OCI-LY7 (cell line): ENCODE measurements around the gene ITM2B. TPM values are rescaled to one million over a fixed set of nuclear protein-coding genes. Genes with fewer than 3 reads are reported as not detected.

Experiments used
- BruUV-seq: library from RNA; stranded (reverse); fragments of 400-500 nt; replicated peaks from 2 replicates; lab custom pipeline; 2021; lab: Mats Ljungman, UMichigan
- CTCF ChIA-PET: fragments of 300-600 bp; sonication (Branson Sonifier 250); formaldehyde crosslinking; loops from one replicate; lab custom pipeline; 2022; ENCODE audit warnings: antibody characterized with exemption; ENCODE audit not compliant: unreplicated experiment; lab: Charles Lee
- POLR2A ChIA-PET: fragments of 300-600 bp; sonication (Branson Sonifier 250); formaldehyde crosslinking; loops from one replicate; lab custom pipeline; 2022; ENCODE audit warnings: antibody characterized with exemption; lab: Charles Lee
- DNase-seq: peaks from one replicate; pipeline ENCODE4 v3.0.0-alpha.2; 2015; ENCODE audit warnings: low spot score
- H2AFZ ChIP-seq: fragments of 200-600 bp; sonication (generic), shearing (Covaris generic); 2 replicates; pipeline ENCODE4 v1.6.1; 2014; ENCODE audit warnings: mild to moderate bottlenecking, antibody characterized with exemption, low read length, moderate library complexity
- H3K27ac ChIP-seq: fragments of 200-600 bp; sonication (generic); 2 replicates; pipeline ENCODE4 v1.5.1; 2014; ENCODE audit warnings: mixed run types, low read depth, mild to moderate bottlenecking, moderate library complexity, low read length, inconsistent platforms; ENCODE audit not compliant: poor library complexity, severe bottlenecking
- H3K36me3 ChIP-seq: fragments of 200-600 bp; sonication (generic); 2 replicates; pipeline ENCODE4 v1.6.1; 2014; ENCODE audit warnings: mild to moderate bottlenecking, antibody characterized with exemption, low read length, moderate library complexity, mixed read lengths; ENCODE audit not compliant: insufficient read depth
- H3K4me1 ChIP-seq: fragments of 200-600 bp; sonication (generic); 2 replicates; pipeline ENCODE4 v1.5.1; 2014; ENCODE audit warnings: mild to moderate bottlenecking, low read length; ENCODE audit not compliant: insufficient read depth, poor library complexity, severe bottlenecking
- H3K4me2 ChIP-seq: fragments of 200-600 bp; sonication (generic); 2 replicates; pipeline ENCODE4 v1.6.1; 2014; ENCODE audit warnings: mild to moderate bottlenecking, low read length
- H3K4me3 ChIP-seq: fragments of 200-600 bp; sonication (generic); 2 replicates; pipeline ENCODE4 v1.5.1; 2014; ENCODE audit warnings: mild to moderate bottlenecking, low read depth, low read length; ENCODE audit not compliant: poor library complexity, severe bottlenecking
- H3K79me2 ChIP-seq: fragments of 200-600 bp; sonication (generic); 2 replicates; pipeline ENCODE4 v1.6.1; 2016; ENCODE audit warnings: low read depth, mild to moderate bottlenecking, low read length, moderate library complexity, mixed read lengths; ENCODE audit not compliant: insufficient read depth
- H3K9me2 ChIP-seq: fragments of 200-600 bp; sonication (generic); 2 replicates; pipeline ENCODE4 v1.6.1; 2016; ENCODE audit warnings: mild to moderate bottlenecking, low read length, mixed read lengths; ENCODE audit not compliant: insufficient read depth
- H3K9me3 ChIP-seq: fragments of 200-600 bp; sonication (generic); 2 replicates; pipeline ENCODE4 v1.6.1; 2014; ENCODE audit warnings: mild to moderate bottlenecking, mixed run types, low read length, mixed read lengths
- H4K20me1 ChIP-seq: fragments of 200-600 bp; sonication (generic); 2 replicates; pipeline ENCODE4 v1.6.1; 2014; ENCODE audit warnings: mild to moderate bottlenecking, antibody characterized with exemption, low read length, moderate library complexity, mixed read lengths; ENCODE audit not compliant: insufficient read depth
- CTCF ChIP-seq: fragments of 200-600 bp; sonication (generic); conservative IDR thresholded peaks from 2 replicates; pipeline ENCODE4 v1.5.1; 2014; ENCODE audit warnings: mild to moderate bottlenecking, antibody characterized with exemption, low read length, moderate library complexity, mixed read lengths
- EZH2phosphoT487 ChIP-seq: fragments of 200-600 bp; sonication (generic); IDR thresholded peaks from 2 replicates; pipeline ENCODE4 v1.6.1; 2018; ENCODE audit warnings: low read depth, borderline replicate concordance, mild to moderate bottlenecking, mixed run types, antibody characterized with exemption, low read length, moderate library complexity, mixed read lengths
- intact Hi-C: fragments of 100-400 bp; cut with micrococcal nuclease; formaldehyde crosslinking; loops from one replicate; pipeline ENCODE4 v1.10.0; 2022; ENCODE audit not compliant: unreplicated experiment
- total RNA-seq, 2 experiments: library from RNA; depleted of rRNA in 1 of 2; stranded (reverse); fragments of >200 nt in 1 of 2; shearing (Covaris generic) in 1 of 2; gene quantifications; 2 replicates each; pipeline ENCODE4 v1.2.3, GENCODE V29; 2014 to 2022

ITM2B gene
- total RNA-seq, 2 experiments from 2014 or later: 14.7 to 43.3 TPM

- intact Hi-C loops: no loop called here
- no peak overlapping the region for H3K4me2 ChIP-seq
- no peaks in the 10 kb centered on the region for H3K9me2 ChIP-seq
- H3K36me3 ChIP-seq: no peaks in the 10 kb centered on the region
- peaks cover 18% of the 10 kb centered on the region for H3K4me1 ChIP-seq
- BruUV-seq: no TSS peak
- H3K27ac ChIP-seq: no peak overlapping the region
- DNase-seq: no peak
- TF ChIP-seq EZH2phosphoT487 (no peak), CTCF (no peak)
- ChIA-PET POLR2A (interaction anchor here (0.5 to 0.9 kb wide), 2 partner anchors 19 to 61 kb away, joined by 3 read pairs; no protein-coding TSS in a partner anchor), CTCF (no interaction called here)
- H3K9me3 ChIP-seq: no peaks in the 10 kb centered on the region
- no peaks in the 10 kb centered on the region for H4K20me1 ChIP-seq
- no peak overlapping the region for H3K4me3 ChIP-seq
- no peaks in the 10 kb centered on the region for H3K79me2 ChIP-seq
- no peak overlapping the region for H2AFZ ChIP-seq
These were observed 44.4 kb upstream of the ITM2B start for GRCh38 chr13:48188601-48189000.

DNA sequence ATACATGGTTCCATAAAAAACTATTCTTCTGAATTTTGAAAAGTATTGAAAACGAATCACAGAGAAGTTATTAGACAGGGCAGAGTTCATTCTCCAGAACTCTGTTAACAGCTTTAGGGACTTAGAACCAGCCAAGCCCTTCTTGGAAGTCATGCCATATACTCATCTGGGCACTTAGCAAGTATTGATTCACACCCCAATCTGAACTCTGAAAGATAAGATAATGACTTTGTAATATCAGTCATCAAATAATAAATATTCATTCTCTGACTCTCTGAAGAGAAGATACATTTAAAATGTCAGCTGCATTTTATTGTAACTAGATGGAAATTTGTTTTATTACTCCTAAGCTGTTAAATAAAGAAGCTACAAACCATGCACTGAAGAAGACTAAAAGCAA is 43.8 kb upstream of the ITM2B start:
- intact Hi-C loops: no loop called here
- CTCF ChIA-PET: no interaction called here
- no peaks in the 10 kb centered on the region for H4K20me1 ChIP-seq
- H3K4me3 ChIP-seq: no peak overlapping the region
- no peak overlapping the region for H2AFZ ChIP-seq
- H3K9me3 ChIP-seq: no peaks in the 10 kb centered on the region
- no TSS peak for BruUV-seq
- H3K36me3 ChIP-seq: no peaks in the 10 kb centered on the region
- POLR2A ChIA-PET: interaction anchor here (0.5 to 0.9 kb wide), 2 partner anchors 20 to 62 kb away, joined by 3 read pairs; no protein-coding TSS in a partner anchor
- no peaks in the 10 kb centered on the region for H3K79me2 ChIP-seq
- TF ChIP-seq EZH2phosphoT487 (no peak), CTCF (no peak)
- H3K27ac ChIP-seq: no peak overlapping the region
- H3K4me1 ChIP-seq: peaks cover 14% of the 10 kb centered on the region
- no peaks in the 10 kb centered on the region for H3K9me2 ChIP-seq
- DNase-seq: no peak
- H3K4me2 ChIP-seq: no peak overlapping the region

DNA sequence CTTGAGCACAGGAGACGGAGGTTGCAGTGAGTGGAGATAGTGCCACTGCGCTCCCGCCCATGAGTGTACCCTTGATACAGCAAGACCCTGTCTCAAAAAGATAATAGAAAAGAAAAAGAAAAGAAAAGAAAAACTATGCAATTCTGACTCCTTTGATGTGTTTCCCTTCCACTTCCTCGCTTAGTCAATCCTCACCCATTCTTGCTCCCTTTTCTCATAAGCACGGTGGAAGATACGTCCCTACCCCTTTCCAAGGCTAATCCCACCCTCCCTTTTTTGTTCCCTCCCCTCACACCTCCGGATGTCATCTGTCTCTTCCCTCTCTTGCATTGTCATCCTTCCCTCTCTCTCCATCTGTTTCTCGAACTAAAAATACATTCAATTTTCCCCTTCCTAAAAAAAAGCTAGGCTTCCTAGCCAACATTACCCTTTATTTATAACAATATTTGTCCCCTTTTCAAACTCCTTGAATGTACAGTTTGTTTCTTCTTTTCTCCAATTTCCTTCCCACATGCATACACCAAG is 40.5 kb upstream of the ITM2B start:
- H2AFZ ChIP-seq: no peak overlapping the region
- POLR2A ChIA-PET: interaction anchor here (0.7 kb wide), 2 partner anchors 123 to 210 kb away, joined by 3 to 4 read pairs; no protein-coding TSS in a partner anchor

More for the DNA sequence above, 40.5 kb upstream of the ITM2B start:
- Histone ChIP-seq H3K79me2 (no peaks in the 10 kb centered on the region), H3K4me2 (no peak overlapping the region), H3K36me3 (no peaks in the 10 kb centered on the region), H3K4me3 (no peak overlapping the region), H3K27ac (no peak overlapping the region), H3K9me2 (no peaks in the 10 kb centered on the region), H3K9me3 (no peaks in the 10 kb centered on the region), H3K4me1 (no peaks in the 10 kb centered on the region), H4K20me1 (no peaks in the 10 kb centered on the region)
- DNase-seq: no peak
- no peak for TF ChIP-seq CTCF
- TF ChIP-seq EZH2phosphoT487: no peak
- intact Hi-C loops: no loop called here
- CTCF ChIA-PET: no interaction called here
- no TSS peak for BruUV-seq
